ENCODE data around the gene CBLN3. TPM values are rescaled to one million over a fixed set of nuclear protein-coding genes. Genes with fewer than 3 reads are reported as not detected.

The CBLN3 gene
- total RNA-seq, 1 experiment from 2014 or later, result 0.81 TPM

DNA sequence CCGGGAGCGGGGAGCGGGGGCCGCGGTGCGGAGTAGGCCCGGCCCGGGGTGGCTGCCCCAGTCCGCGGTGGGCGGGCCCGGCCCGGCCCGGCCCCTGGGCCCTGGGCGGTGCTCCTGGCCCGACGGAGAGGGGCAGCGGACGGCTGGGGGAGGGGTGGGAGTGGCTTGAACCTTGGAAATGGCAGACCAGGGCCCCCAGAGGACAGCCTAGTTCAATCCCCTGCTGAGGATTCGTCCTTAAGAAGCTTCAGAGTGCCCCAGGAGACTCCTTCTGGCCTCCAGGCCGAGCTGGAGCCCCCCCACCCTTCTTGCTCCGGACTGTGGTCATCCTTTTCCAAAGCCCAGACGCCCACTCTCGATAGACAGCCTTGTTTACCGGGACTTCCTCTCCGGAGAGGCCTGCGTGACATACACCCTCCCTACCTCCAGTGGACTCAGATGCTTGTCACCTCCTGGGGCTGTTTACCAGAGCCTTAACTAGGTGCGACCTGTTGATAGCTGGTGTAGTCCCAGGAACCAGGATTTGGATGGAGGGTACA is 744 bp upstream of the CBLN3 start:
- DNase-seq (ENCODE audit: low read depth), result peak; percentile 77
- in situ Hi-C loops (cut with HindIII; ENCODE audit: low pct_unique_long_range_greater_than_20kb, low sequenced_read_pairs), result loop anchor here (10.0 kb wide), 1 partner anchor 95 kb away; the partner anchor contains the start of genes ADCY4 and RIPK3

DNA sequence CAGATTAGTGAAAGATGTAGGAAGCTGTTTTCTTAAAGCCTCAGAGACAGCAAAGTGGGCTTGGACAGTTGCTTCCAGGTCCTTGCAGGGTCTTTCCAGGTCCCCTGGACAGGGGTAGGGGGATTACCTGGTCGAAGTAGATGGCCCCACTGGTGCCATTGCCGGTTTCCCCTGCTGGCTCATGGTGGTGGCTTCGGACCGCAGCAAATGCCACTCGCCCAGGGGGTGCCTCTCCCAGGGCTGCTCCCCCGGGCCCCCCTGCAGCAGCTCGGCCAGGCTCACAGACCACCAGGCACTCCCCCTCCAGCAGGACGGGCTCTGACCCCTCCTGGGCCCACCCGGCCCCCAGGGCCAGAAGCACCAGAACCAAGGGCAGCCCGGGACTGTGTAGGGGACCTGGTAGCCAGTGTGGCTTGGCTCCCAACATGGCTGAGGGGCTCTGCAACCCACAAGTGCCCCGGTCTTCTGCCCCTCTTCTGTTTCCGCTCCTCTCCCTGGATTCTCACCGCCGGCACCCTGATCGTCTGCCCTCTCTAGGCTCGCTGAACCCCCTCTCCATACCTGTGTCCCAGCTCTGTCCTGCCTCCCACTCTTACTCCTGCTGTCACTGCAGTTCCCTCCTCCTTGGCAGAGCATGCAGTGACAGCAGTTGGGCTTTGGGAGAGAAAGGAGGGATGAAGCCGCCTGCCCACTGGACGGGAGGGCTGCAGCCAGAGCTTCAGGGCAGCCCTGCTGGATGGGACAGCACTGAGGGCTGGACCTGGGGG is 657 bp downstream of the CBLN3 start:
- in situ Hi-C loops (cut with HindIII; ENCODE audit: low pct_unique_long_range_greater_than_20kb, low sequenced_read_pairs), result no loop called here
- no peak for DNase-seq (ENCODE audit: low read depth)

DNA sequence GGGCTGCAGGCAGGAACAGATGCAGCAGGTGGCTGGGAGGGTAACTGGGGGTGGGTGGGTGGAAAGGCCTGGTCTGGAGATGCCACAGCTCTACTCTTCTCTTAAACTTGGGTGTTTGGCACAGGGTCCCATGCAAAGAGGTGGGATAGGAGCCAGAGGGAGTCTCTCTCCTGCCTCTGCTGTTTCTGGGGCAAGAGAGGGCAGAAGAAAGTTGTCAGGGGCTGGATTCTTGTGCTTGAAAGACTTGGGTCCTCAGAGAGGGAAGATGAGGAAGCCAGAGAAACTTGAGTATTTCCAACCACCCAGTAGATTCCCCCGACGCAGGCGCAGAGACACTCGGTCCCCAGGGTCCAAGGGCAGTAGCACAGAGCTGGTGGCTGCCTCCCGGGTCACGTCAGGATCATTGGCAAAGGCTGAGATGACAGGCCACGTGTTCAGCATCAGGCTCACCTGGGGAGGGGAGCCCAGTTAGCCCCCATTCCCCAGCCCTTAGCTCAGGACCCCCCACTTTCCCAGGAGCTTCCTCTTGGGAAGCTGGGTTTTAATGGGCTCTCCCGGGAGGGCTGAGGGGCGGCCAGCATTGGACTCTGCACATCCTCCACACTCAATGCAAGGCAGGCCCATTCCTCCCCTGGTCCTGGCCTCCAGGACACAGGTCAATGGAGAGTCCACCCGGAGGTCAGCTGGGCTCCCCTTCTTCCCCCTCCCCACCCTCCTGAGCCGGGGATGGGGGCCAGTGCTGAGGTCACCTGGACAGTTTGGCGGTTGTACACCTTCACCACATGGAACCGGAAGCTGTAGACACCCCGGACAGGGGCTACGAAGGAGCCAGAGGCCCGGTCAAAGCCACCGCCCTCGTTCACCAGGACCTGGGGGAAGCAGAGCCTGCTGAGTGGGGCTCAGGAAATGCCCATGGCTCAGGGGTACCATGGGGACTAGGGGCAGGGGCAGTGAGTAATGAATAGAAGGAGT is 1.6 kb downstream of the CBLN3 start:
- in situ Hi-C loops (cut with HindIII; ENCODE audit: low pct_unique_long_range_greater_than_20kb, low sequenced_read_pairs), result no loop called here
- no peak for DNase-seq (ENCODE audit: low read depth)

DNA sequence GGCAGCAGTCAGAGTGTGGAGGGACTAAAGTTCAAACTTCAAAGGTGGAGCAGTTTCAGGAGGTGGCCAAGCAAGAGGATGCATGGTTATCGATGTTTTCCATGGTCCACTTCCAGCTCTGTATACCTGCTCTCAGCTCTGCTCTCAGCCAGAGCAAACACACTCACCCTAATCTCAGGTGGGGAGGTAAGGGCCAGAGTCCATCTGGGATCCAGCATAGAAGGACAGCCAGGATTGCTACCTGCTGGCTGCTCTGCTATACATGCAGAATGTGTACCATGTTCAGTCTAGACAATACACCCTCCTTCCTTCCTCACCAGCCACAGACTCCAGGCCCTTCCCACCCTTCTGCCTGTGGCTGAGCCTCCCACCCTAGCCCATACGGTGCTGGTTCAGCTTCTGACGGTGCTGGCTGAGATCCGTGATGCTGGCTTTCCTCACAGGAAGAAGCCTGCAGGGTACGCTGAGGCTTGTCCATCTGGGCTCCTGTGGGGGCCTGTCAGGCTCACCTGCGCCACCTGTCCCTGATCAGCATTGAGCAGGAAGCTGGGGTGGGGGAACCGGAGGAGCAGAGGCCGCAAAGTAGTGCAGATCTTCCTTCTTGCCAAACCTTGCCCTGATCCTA is 2.4 kb downstream of the CBLN3 start:
- DNase-seq (ENCODE audit: low read depth), result no peak
- in situ Hi-C loops (cut with HindIII; ENCODE audit: low pct_unique_long_range_greater_than_20kb, low sequenced_read_pairs), result no loop called here

DNA sequence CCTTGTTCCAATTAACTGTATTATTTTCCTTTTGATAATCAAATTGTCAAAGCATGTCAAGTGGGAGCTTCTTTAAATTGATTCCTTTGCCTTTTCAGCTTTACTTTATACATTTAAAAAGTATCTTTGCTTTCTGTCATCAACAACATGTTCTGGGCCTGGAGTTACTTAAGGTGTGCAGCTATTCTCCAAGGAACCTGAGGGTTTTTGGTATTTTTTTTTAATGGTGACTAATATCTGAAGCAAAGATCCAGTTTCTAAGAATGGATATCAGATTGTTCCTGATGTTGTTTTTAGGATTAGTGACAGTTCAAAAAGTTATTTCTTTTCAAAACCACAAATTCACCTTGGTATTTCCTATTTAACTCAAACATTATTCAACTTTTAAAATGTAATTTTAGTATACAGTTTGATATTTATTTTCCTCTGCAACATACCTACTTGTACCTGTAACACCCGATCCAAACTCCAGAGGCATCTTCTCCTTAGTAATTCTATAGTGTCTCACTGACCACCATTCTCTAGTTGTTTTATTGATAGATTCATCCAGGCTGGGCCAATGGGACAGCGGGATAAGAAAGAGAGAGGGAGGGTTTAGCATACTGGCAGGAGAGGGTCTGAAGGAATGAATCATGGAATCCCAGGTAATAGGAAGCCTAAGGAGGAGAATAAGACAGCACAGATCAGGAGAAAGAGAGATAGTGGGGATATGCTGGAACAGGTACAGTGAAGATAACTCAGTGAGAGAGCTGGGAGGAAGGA is 3.1 kb downstream of the CBLN3 start:
- DNase-seq (ENCODE audit: low read depth), result no peak
- in situ Hi-C loops (cut with HindIII; ENCODE audit: low pct_unique_long_range_greater_than_20kb, low sequenced_read_pairs), result no loop called here

GRCh38 chr14:24425704-24426103 is 3.8 kb downstream of the CBLN3 start:
- in situ Hi-C loops (cut with HindIII; ENCODE audit: low pct_unique_long_range_greater_than_20kb, low sequenced_read_pairs), result no loop called here
- DNase-seq (ENCODE audit: low read depth), result no peak

- DNase-seq (ENCODE audit: low read depth), result no peak
Observed at GRCh38 chr14:24422694-24423601, 6.5 kb downstream of the CBLN3 start.

GRCh38 chr14:24422261-24422660 is 7.2 kb downstream of the CBLN3 start:
- DNase-seq (ENCODE audit: low read depth), result no peak

More at GRCh38 chr14:24422694-24423601, 6.5 kb downstream of the CBLN3 start:
- in situ Hi-C loops (cut with HindIII; ENCODE audit: low pct_unique_long_range_greater_than_20kb, low sequenced_read_pairs), result no loop called here

DNA sequence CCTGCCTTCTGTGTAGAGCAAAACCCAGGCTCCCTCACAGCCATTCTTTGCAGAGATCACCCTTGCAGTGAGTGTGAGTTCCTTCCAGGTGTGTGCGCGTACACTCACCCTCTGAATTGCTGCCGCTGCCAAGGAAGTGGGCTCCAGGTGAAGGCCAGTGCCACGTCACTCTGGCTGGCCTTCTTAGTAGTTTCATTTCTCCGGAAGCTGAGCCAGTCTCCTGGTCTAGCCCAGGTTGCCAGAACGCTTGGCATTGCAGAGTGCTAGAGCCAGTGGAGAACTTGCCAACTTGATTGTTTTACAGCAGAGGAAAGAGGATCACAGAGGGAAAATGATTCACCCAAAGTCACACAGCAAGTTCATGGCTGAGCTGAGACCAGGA is 11.0 kb downstream of the CBLN3 start:
- DNase-seq (ENCODE audit: low read depth), result no peak
- in situ Hi-C loops (cut with HindIII; ENCODE audit: low pct_unique_long_range_greater_than_20kb, low sequenced_read_pairs), result no loop called here

More at GRCh38 chr14:24422261-24422660, 7.2 kb downstream of the CBLN3 start:
- in situ Hi-C loops (cut with HindIII; ENCODE audit: low pct_unique_long_range_greater_than_20kb, low sequenced_read_pairs), result no loop called here

GRCh38 chr14:24417832-24418491 is 11.5 kb downstream of the CBLN3 start:
- no peak for DNase-seq (ENCODE audit: low read depth)
- in situ Hi-C loops (cut with HindIII; ENCODE audit: low pct_unique_long_range_greater_than_20kb, low sequenced_read_pairs), result no loop called here

DNA sequence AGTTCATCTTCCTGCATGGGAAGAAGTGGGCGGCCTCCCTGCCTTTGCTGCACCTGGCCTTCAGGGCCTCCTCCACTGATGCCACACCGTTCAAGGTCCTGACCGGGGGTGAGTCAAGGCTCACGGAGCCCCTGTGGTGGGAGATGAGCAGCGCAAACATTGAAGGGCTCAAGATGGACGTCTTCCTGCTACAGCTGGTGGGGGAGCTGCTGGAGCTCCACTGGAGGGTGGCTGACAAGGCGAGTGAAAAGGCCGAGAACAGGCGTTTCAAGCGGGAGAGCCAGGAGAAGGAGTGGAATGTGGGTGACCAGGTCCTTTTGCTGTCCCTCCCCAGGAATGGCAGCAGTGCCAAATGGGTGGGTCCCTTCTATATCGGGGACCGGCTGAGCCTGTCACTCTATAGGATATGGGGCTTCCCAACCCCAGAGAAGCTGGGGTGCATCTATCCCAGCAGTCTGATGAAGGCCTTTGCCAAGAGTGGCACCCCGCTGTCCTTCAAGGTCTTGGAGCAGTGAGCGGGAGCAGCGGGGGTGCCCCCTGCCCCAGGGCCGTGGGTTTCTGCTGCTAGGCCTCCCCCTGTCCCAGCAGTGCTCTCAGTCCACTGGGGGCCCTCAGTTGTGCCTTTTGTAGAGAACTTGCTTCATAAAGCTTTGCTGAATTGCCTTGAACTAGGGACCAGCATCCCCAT is 12.4 kb downstream of the CBLN3 start:
- in situ Hi-C loops (cut with HindIII; ENCODE audit: low pct_unique_long_range_greater_than_20kb, low sequenced_read_pairs), result no loop called here
- no peak for DNase-seq (ENCODE audit: low read depth)

DNA sequence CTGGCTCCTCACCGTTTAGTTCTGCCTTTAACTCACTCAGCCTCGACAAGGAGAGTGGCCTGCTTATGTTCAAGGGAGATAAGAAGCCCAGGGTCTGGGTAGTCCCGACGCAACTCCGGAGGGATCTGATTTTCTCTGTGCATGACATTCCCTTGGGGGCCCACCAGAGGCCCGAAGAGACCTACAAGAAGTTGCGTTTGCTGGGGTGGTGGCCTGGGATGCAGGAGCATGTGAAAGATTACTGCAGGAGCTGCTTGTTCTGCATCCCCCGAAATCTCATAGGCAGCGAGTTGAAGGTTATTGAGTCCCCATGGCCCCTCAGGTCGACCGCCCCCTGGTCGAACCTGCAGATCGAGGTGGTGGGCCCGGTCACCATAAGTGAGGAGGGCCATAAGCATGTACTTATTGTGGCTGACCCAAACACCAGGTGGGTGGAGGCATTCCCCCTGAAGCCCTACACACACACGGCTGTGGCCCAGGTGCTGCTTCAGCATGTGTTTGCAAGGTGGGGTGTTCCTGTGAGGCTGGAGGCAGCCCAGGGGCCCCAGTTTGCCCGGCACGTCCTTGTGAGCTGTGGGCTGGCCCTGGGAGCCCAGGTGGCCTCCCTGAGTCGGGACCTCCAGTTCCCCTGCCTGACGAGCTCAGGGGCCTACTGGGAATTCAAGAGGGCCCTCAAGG is 13.1 kb downstream of the CBLN3 start:
- in situ Hi-C loops (cut with HindIII; ENCODE audit: low pct_unique_long_range_greater_than_20kb, low sequenced_read_pairs), result no loop called here
- DNase-seq (ENCODE audit: low read depth), result no peak

DNA sequence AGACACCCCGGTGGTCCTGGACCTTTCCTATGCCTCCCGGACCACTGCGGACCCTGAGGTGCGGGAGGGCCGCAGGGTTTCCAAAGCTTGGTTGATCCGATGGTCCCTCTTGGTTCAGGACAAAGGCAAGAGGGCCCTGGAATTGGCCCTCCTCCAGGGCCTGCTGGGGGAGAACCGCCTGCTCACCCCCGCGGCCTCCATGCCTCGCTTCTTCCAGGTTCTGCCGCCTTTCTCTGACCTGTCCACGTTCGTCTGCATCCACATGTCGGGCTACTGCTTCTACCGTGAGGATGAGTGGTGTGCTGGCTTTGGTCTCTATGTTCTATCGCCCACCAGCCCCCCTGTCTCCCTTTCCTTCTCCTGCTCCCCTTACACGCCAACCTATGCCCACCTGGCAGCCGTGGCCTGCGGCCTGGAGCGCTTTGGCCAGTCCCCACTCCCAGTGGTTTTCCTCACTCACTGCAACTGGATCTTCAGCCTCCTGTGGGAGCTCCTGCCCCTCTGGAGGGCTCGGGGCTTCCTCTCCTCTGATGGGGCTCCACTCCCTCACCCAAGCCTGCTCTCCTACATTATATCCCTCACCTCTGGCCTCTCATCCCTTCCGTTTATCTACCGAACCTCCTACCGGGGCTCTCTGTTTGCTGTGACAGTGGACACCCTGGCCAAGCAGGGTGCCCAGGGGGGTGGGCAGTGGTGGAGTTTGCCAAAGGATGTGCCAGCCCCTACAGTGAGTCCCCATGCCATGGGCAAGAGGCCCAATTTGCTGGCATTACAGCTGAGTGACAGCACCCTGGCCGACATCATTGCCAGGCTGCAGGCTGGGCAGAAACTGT is 13.8 kb downstream of the CBLN3 start:
- DNase-seq (ENCODE audit: low read depth), result no peak
- in situ Hi-C loops (cut with HindIII; ENCODE audit: low pct_unique_long_range_greater_than_20kb, low sequenced_read_pairs), result no loop called here

GRCh38 chr14:24414732-24415420 is 14.6 kb downstream of the CBLN3 start:
- in situ Hi-C loops (cut with HindIII; ENCODE audit: low pct_unique_long_range_greater_than_20kb, low sequenced_read_pairs), result no loop called here
- DNase-seq (ENCODE audit: low read depth), result no peak
